ENCODE data around the gene KCNIP4.

The KCNIP4 gene

DNA sequence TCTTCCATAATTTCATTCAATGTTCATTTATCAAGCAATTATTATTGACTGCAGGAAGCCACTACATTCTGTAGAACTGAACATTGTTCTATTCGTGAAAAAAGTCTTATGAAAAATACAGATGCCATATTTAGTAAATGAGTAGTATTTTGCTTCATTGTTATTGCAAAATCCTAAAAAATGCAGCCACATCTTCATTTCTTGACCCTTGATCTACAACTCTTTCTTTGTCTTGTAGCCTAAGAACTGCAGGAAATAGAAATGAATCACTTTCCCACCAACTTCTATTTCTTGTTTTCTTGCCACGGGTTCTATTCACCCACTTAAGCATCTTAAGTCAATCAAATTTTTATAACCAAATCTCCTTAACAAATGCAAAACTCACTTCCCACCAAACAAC, 63.3 kb downstream of the KCNIP4 start:
- TF ChIP-seq, protein P1, sequence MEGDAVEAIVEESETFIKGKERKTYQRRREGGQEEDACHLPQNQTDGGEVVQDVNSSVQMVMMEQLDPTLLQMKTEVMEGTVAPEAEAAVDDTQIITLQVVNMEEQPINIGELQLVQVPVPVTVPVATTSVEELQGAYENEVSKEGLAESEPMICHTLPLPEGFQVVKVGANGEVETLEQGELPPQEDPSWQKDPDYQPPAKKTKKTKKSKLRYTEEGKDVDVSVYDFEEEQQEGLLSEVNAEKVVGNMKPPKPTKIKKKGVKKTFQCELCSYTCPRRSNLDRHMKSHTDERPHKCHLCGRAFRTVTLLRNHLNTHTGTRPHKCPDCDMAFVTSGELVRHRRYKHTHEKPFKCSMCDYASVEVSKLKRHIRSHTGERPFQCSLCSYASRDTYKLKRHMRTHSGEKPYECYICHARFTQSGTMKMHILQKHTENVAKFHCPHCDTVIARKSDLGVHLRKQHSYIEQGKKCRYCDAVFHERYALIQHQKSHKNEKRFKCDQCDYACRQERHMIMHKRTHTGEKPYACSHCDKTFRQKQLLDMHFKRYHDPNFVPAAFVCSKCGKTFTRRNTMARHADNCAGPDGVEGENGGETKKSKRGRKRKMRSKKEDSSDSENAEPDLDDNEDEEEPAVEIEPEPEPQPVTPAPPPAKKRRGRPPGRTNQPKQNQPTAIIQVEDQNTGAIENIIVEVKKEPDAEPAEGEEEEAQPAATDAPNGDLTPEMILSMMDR (IDR thresholded peaks at IDR 0.05; ENCODE audit: borderline replicate concordance, control extremely low read depth, extremely low read depth, insufficient read depth, missing control alignments): no peak
- no peak for DNase-seq (ENCODE audit: low spot score)
- in situ Hi-C loops (cut with MboI; ENCODE audit: low sequenced_read_pairs, unreplicated experiment): no loop called here

GRCh38 chr4:21884615-21885014, 64.0 kb downstream of the KCNIP4 start:
- TF ChIP-seq, protein P1 (IDR thresholded peaks at IDR 0.05; ENCODE audit: borderline replicate concordance, control extremely low read depth, extremely low read depth, insufficient read depth, missing control alignments): no peak
- in situ Hi-C loops (cut with MboI; ENCODE audit: low sequenced_read_pairs, unreplicated experiment): no loop called here
- no peak for DNase-seq (ENCODE audit: low spot score)

GRCh38 chr4:21882051-21882839, 66.3 kb downstream of the KCNIP4 start:
- in situ Hi-C loops (cut with MboI; ENCODE audit: low sequenced_read_pairs, unreplicated experiment): no loop called here
- DNase-seq (ENCODE audit: low spot score): no peak
- TF ChIP-seq, protein P1 (IDR thresholded peaks at IDR 0.05; ENCODE audit: borderline replicate concordance, control extremely low read depth, extremely low read depth, insufficient read depth, missing control alignments): no peak

DNA sequence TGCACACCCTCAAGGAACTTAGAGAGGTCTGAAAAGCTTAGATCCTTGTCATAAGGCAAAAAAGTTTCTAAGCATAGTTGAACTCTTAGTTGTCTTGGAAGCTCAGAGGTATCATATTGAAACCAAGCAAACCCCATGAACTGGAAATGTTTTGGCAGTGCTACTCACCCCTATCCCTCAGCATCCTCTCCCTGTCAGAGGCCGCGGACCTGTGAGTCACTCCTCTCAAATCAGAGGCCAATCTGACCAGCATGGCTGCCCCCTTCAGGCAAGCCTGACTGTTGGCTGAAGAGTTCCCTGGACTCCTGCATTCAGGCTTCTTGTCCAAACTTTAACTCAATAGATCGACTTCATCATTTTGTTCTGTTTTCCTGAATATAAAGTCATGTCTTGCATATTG, 69.4 kb downstream of the KCNIP4 start:
- TF ChIP-seq, protein P1 (IDR thresholded peaks at IDR 0.05; ENCODE audit: borderline replicate concordance, control extremely low read depth, extremely low read depth, insufficient read depth, missing control alignments): no peak
- in situ Hi-C loops (cut with MboI; ENCODE audit: low sequenced_read_pairs, unreplicated experiment): no loop called here
- DNase-seq (ENCODE audit: low spot score): no peak

- in situ Hi-C loops (cut with MboI; ENCODE audit: low sequenced_read_pairs, unreplicated experiment): no loop called here
- no peak for DNase-seq (ENCODE audit: low spot score)
- TF ChIP-seq, protein P1 (IDR thresholded peaks at IDR 0.05; ENCODE audit: borderline replicate concordance, control extremely low read depth, extremely low read depth, insufficient read depth, missing control alignments): no peak
Observed at GRCh38 chr4:21876711-21877110, 71.9 kb downstream of the KCNIP4 start.

DNA sequence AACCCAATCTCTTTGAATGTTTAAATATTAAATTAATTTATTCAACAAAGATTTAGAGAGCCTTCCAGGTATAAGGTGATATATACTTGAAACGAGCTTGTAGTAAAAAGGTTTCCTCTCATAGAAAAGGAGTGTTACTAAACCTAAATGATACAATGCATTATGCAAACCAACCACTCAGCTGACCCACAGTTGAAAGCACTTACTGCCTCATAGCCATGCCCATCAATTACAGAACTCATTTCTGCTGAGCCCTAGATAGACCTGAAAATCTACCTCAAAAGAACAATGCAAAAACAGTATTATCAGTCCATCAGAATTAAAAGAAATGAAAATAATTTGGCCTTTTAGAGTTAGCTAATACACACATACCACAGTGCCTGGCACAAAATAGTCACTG, 75.4 kb downstream of the KCNIP4 start:
- in situ Hi-C loops (cut with MboI; ENCODE audit: low sequenced_read_pairs, unreplicated experiment): no loop called here
- no peak for DNase-seq (ENCODE audit: low spot score)
- TF ChIP-seq, protein P1 (IDR thresholded peaks at IDR 0.05; ENCODE audit: borderline replicate concordance, control extremely low read depth, extremely low read depth, insufficient read depth, missing control alignments): no peak
